ENCODE results near the gene CLMN. TPM values are rescaled to one million over a fixed set of nuclear protein-coding genes. Genes with fewer than 3 reads are reported as not detected.
A peak's percentile ranks its signal among the peaks of the same experiment; 100 is the strongest.
"Not testable (repeated sequence)": the region's sequence is repeated elsewhere in the genome, so short reads cannot be mapped to it uniquely, and the experiment has no call there.

CLMN gene
- total RNA-seq, 1 donor from 2014 or later: 3.6 TPM

- DNase-seq (ENCODE audit: low read depth, low spot score): no peak
These were observed 123.4 kb downstream of the CLMN start for GRCh38 chr14:95196268-95196667.

- no peak for DNase-seq (ENCODE audit: low read depth, low spot score)
These were observed 124.7 kb downstream of the CLMN start for GRCh38 chr14:95195031-95195430.

GRCh38 chr14:95193081-95193480 lies 126.6 kb downstream of the CLMN start:
- no peak for DNase-seq (ENCODE audit: low read depth, low spot score)

GRCh38 chr14:95192311-95192710 lies 127.4 kb downstream of the CLMN start:
- no peak for DNase-seq (ENCODE audit: low read depth, low spot score)

- no peak for DNase-seq (ENCODE audit: low read depth, low spot score)
These were observed 128.1 kb downstream of the CLMN start for GRCh38 chr14:95191445-95192199.

GRCh38 chr14:95190857-95191256 lies 128.9 kb downstream of the CLMN start:
- DNase-seq (ENCODE audit: low read depth, low spot score): no peak

GRCh38 chr14:95190346-95190840 lies 129.3 kb downstream of the CLMN start:
- no peak for DNase-seq (ENCODE audit: low read depth, low spot score)

- no peak for DNase-seq (ENCODE audit: low read depth, low spot score)
These were observed 130.2 kb downstream of the CLMN start for GRCh38 chr14:95189367-95190132.

GRCh38 chr14:95188380-95188779 lies 131.3 kb downstream of the CLMN start:
- DNase-seq (ENCODE audit: low read depth, low spot score): no peak

GRCh38 chr14:95185767-95186392 lies 133.8 kb downstream of the CLMN start:
- DNase-seq (ENCODE audit: low read depth, low spot score): no peak

GRCh38 chr14:95185033-95185766 lies 134.5 kb downstream of the CLMN start:
- no peak for DNase-seq (ENCODE audit: low read depth, low spot score)

- no peak for DNase-seq (ENCODE audit: low read depth, low spot score)
These were observed 135.3 kb downstream of the CLMN start for GRCh38 chr14:95184413-95184790.

GRCh38 chr14:95183532-95184412 lies 135.9 kb downstream of the CLMN start:
- peak; percentile 39 for DNase-seq (ENCODE audit: low read depth, low spot score)

GRCh38 chr14:95183082-95183481 lies 136.6 kb downstream of the CLMN start:
- no peak for DNase-seq (ENCODE audit: low read depth, low spot score)

- no peak for DNase-seq (ENCODE audit: low read depth, low spot score)
These were observed 137.3 kb downstream of the CLMN start for GRCh38 chr14:95182379-95182778.

GRCh38 chr14:95180966-95181741 lies 138.6 kb downstream of the CLMN start:
- no peak for DNase-seq (ENCODE audit: low read depth, low spot score)

GRCh38 chr14:95175670-95176069 lies 144.0 kb downstream of the CLMN start:
- DNase-seq (ENCODE audit: low read depth, low spot score): not testable (repeated sequence)

- DNase-seq (ENCODE audit: low read depth, low spot score): no peak
These were observed 145.4 kb downstream of the CLMN start for GRCh38 chr14:95174184-95174792.

GRCh38 chr14:95173518-95173917 lies 146.2 kb downstream of the CLMN start:
- no peak for DNase-seq (ENCODE audit: low read depth, low spot score)
